Type B pancreatic cell (in vitro differentiated cells): ENCODE measurements around the gene RNF227. TPM values are rescaled to one million over a fixed set of nuclear protein-coding genes. Genes with fewer than 3 reads are reported as not detected.

Source experiments
- DNase-seq: peaks from one replicate; pipeline ENCODE4 v3.0.0; 2021; ENCODE audit warnings: mixed read lengths; ENCODE audit not compliant: unreplicated experiment; ENCODE audit errors: extremely low spot score
- H3K27ac Mint-ChIP-seq: 2 replicates; pipeline ENCODE4 v1.8.0; 2021; ENCODE audit warnings: mild to moderate bottlenecking, mixed read lengths
- H3K27me3 Mint-ChIP-seq: 2 replicates; pipeline ENCODE4 v1.8.0; 2021; ENCODE audit warnings: mixed read lengths
- H3K36me3 Mint-ChIP-seq: 2 replicates; pipeline ENCODE4 v1.8.0; 2021; ENCODE audit warnings: mixed read lengths
- H3K4me1 Mint-ChIP-seq: one replicate; pipeline ENCODE4 v1.8.0; 2021; ENCODE audit warnings: mixed read lengths; ENCODE audit not compliant: unreplicated experiment
- H3K4me3 Mint-ChIP-seq: 2 replicates; pipeline ENCODE4 v1.8.0; 2021; ENCODE audit warnings: mild to moderate bottlenecking, mixed read lengths
- H3K9me3 Mint-ChIP-seq: 2 replicates; pipeline ENCODE4 v1.8.0; 2021; ENCODE audit warnings: mixed read lengths
- total RNA-seq: library from RNA; stranded (reverse); gene quantifications from 2 replicates; pipeline ENCODE4 v1.2.1, GENCODE V29; 2021; ENCODE audit warnings: low replicate concordance
- TF ChIP-seq, protein P1 (sequence below): fragments of 200-600 bp; sonication (generic); conservative IDR thresholded peaks from 2 replicates; pipeline ENCODE4 v1.5.0; 2021; ENCODE audit warnings: antibody characterized with exemption, mild to moderate bottlenecking

RNF227 gene
- total RNA-seq, 1 donor from 2014 or later, result 3.3 TPM

DNA sequence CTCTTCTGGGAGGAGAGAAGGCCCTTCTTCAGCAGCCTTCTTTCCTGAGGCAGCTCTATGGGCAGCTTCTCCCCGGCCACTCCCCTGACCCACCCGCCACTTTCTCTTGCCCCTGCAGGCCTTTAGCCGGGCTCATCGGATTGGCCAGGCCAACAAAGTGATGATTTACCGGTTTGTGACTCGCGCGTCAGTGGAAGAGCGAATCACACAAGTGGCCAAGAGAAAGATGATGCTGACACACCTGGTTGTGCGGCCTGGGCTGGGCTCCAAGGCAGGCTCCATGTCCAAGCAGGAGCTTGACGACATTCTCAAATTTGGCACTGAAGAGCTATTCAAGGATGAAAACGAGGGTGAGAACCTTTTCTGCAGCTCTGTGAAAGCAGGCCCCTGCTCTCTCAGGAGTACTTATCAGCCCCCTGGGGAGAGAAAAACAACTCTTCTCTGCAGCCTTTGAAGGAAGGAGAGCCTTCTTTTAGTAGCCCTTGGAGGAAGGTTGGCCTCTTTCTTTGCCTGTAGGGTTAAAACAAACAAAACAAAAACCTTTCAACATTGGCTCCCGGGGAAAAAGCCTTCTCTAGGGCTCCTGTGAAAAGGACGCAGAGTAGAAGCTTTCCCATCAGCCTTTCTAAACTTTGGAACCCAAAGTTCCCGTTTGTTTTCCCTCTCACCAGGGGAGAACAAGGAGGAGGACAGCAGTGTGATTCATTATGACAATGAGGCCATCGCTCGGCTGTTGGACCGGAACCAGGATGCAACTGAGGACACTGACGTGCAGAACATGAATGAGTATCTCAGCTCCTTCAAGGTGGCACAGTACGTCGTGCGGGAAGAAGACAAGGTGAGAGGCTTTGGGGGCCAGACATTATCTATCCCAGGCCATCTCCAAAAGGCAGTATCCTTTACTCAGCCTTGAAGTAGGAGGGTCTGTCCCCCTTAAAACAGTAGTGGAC, 12.7 kb downstream of the RNF227 start:
- H3K27ac Mint-ChIP-seq, result peak overlapping the region; percentile 36
- peaks cover 52% of the 10 kb centered on the region for H3K36me3 Mint-ChIP-seq
- no peaks in the 10 kb centered on the region for H3K27me3 Mint-ChIP-seq
- DNase-seq, result no peak
- H3K4me3 Mint-ChIP-seq, result no peak overlapping the region
- no peaks in the 10 kb centered on the region for H3K9me3 Mint-ChIP-seq
- TF ChIP-seq, protein P1, sequence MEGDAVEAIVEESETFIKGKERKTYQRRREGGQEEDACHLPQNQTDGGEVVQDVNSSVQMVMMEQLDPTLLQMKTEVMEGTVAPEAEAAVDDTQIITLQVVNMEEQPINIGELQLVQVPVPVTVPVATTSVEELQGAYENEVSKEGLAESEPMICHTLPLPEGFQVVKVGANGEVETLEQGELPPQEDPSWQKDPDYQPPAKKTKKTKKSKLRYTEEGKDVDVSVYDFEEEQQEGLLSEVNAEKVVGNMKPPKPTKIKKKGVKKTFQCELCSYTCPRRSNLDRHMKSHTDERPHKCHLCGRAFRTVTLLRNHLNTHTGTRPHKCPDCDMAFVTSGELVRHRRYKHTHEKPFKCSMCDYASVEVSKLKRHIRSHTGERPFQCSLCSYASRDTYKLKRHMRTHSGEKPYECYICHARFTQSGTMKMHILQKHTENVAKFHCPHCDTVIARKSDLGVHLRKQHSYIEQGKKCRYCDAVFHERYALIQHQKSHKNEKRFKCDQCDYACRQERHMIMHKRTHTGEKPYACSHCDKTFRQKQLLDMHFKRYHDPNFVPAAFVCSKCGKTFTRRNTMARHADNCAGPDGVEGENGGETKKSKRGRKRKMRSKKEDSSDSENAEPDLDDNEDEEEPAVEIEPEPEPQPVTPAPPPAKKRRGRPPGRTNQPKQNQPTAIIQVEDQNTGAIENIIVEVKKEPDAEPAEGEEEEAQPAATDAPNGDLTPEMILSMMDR, result no peak
- H3K4me1 Mint-ChIP-seq, result no peaks in the 10 kb centered on the region

GRCh38 chr17:7897773-7898172, 18.3 kb downstream of the RNF227 start:
- peaks cover 6% of the 10 kb centered on the region for H3K4me1 Mint-ChIP-seq
- no peaks in the 10 kb centered on the region for H3K9me3 Mint-ChIP-seq
- no peak overlapping the region for H3K4me3 Mint-ChIP-seq
- TF ChIP-seq, protein P1, result peak; percentile 56
- H3K27ac Mint-ChIP-seq, result no peak overlapping the region
- DNase-seq, result no peak
- H3K27me3 Mint-ChIP-seq, result no peaks in the 10 kb centered on the region
- peaks cover 53% of the 10 kb centered on the region for H3K36me3 Mint-ChIP-seq

- Mint-ChIP-seq H3K36me3 (peaks cover 50% of the 10 kb centered on the region), H3K27ac (no peak overlapping the region), H3K9me3 (no peaks in the 10 kb centered on the region), H3K27me3 (no peaks in the 10 kb centered on the region), H3K4me1 (peaks cover 6% of the 10 kb centered on the region), H3K4me3 (no peak overlapping the region)
- TF ChIP-seq, protein P1, result no peak
- DNase-seq, result no peak
These were observed 19.0 kb downstream of the RNF227 start for GRCh38 chr17:7897090-7897489.

DNA sequence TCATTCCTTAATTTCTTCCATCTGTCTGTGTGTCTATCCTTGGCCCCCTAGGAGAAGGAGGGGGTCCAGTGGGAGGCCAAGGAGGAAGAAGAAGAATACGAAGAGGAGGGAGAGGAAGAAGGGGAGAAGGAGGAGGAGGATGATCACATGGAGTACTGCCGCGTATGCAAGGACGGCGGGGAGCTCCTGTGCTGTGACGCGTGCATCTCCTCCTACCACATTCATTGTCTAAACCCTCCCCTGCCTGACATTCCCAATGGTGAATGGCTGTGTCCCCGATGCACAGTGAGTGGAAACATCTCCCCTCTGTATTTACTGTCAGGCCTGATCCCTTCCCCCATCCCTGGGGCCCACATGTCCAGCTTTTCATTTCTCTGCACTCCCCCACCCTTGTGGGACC, 21.2 kb downstream of the RNF227 start:
- Mint-ChIP-seq H3K27ac (no peak overlapping the region), H3K4me1 (peaks cover 6% of the 10 kb centered on the region), H3K9me3 (no peaks in the 10 kb centered on the region), H3K27me3 (no peaks in the 10 kb centered on the region), H3K36me3 (peaks cover 47% of the 10 kb centered on the region), H3K4me3 (no peak overlapping the region)
- DNase-seq, result no peak
- TF ChIP-seq, protein P1, result no peak

DNA sequence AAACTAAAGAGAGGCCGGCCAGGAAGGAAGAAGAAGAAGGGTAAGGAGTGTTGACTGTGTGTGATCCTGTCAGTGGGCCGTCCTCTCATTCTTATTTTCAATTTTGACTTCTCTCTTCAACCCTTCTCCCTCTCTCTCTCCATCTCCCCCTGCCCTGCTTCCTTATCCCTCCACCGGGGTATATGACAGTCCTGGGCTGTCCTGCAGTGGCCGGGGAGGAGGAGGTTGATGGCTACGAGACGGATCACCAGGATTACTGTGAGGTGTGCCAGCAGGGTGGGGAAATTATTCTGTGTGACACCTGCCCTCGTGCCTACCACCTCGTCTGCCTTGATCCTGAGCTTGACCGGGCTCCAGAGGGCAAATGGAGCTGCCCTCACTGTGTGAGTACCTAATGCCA, 21.9 kb downstream of the RNF227 start:
- DNase-seq, result no peak
- H3K9me3 Mint-ChIP-seq, result no peaks in the 10 kb centered on the region
- H3K4me3 Mint-ChIP-seq, result no peak overlapping the region
- H3K36me3 Mint-ChIP-seq, result peaks cover 42% of the 10 kb centered on the region
- TF ChIP-seq, protein P1, result no peak
- H3K4me1 Mint-ChIP-seq, result peaks cover 6% of the 10 kb centered on the region
- H3K27me3 Mint-ChIP-seq, result no peaks in the 10 kb centered on the region
- H3K27ac Mint-ChIP-seq, result no peak overlapping the region
